Activated T-helper 1 cell treated with anti-CD3 and anti-CD28 coated beads, Interleukin-2, amount 50 U/mL, for 16 hours (primary cell): Measurements from ENCODE around the gene GPR26.
"Not testable (repeated sequence)": the region's sequence is repeated elsewhere in the genome, so short reads cannot be mapped to it uniquely, and the experiment has no call there.

Source experiments
- DNase-seq, 2 donors: peaks; one replicate each; pipeline ENCODE4 v3.0.0-alpha.2; 2020; ENCODE audit warnings: low read depth in 1 of 2, low spot score in 1 of 2

GPR26 gene

GRCh38 chr10:123704812-123705211 is 38.7 kb downstream of the GPR26 start:
- DNase-seq: no peak

GRCh38 chr10:123706236-123706635 is 40.1 kb downstream of the GPR26 start:
- DNase-seq: no peak

- no peak for DNase-seq
Observed at GRCh38 chr10:123715546-123715945, 49.4 kb downstream of the GPR26 start.

- DNase-seq: no peak
Observed at GRCh38 chr10:123717336-123717735, 51.2 kb downstream of the GPR26 start.

DNA sequence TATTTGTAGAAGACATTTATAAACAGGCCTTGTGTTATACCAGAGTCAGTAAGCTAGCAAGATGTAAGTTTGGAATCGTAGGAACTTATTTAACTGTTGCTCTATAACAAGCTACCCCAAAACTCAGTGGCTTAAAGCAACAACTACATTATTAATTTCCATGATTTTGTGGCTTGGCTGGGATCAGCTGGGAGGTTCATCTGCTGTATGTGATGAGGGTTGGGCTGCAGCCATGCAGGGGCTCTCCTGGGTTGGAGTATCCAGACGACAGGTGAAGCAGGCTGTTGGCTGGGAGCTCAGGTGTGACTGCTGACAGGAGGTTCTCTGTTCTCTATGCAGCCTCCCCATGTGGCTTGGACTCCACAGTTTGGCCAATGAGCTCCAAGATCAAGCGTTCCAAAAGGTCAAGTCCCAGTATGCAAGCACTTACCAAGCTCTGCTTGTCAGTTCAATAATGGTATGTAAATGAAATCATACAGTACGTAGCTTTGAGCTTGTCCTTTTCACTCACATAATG is 52.4 kb downstream of the GPR26 start:
- no peak for DNase-seq

GRCh38 chr10:123720536-123720935 is 54.4 kb downstream of the GPR26 start:
- DNase-seq: no peak

- DNase-seq: no peak
Observed at GRCh38 chr10:123721441-123722049, 55.4 kb downstream of the GPR26 start.

- no peak for DNase-seq
Observed at GRCh38 chr10:123722351-123722750, 56.2 kb downstream of the GPR26 start.

GRCh38 chr10:123724747-123725146 is 58.6 kb downstream of the GPR26 start:
- no peak for DNase-seq

GRCh38 chr10:123726381-123726780 is 60.2 kb downstream of the GPR26 start:
- no peak for DNase-seq

DNA sequence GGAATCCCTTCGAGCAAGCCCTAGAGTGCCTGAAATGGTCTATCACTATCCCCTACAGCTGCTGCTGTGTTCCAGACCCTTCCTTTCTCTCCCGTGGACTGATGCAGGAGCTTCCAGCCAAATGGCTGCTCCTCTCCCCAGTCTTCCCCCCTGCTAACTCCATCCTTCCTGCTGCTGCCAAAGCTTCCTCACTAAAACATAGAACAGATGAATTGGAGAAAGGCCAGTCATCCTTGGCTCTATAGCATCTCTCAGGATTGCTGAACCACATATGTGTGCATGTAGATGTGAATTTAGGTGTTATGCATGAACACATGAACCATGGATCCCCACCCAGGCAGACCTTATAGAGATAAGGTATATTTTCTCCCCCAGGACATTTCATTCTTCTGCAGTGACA is 60.7 kb downstream of the GPR26 start:
- no peak for DNase-seq

GRCh38 chr10:123729523-123729922 is 63.4 kb downstream of the GPR26 start:
- no peak for DNase-seq

- DNase-seq: not testable (repeated sequence)
Observed at GRCh38 chr10:123736917-123737316, 70.8 kb downstream of the GPR26 start.

DNA sequence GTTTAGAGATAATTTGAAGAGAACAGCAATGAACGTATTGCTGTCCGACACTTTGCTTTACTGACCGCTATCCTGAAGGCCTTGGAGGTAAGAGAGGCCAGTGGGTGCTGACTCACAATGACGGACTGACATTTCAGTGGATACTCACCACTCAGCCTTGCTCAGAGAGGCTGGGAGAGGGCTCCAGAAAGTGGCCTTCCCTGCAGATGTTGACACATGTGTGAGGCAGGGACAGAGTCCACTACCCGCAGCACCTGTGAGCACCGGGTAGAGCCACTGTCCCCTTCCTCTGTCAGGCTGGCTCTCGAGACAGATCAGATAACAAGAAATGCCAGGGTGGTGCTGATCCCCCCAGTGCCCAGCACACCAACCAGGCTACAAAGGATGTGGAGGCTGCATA is 75.0 kb downstream of the GPR26 start:
- no peak for DNase-seq

DNA sequence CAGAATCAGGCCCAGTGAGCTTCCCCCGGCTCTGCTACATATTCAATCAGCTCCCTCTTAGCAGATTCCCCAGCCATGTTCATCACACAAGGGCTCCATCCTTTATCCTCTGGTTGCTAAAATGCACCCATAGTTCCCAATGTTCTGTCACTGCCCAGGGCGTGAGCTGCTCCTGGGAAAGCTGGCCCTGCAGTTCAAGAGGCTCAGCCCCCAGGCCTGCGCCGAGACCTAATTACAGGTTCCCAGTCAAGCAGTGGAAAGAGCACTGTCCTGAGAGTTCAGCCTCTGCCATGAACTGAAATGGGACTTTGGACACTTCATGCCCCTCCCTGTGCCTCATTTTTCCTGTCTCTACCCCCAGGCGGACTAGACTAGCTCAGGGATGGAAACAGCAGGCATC is 75.6 kb downstream of the GPR26 start:
- DNase-seq: no peak

- DNase-seq: no peak
Observed at GRCh38 chr10:123742751-123743440, 76.7 kb downstream of the GPR26 start.

GRCh38 chr10:123743441-123744223 is 77.5 kb downstream of the GPR26 start:
- DNase-seq: no peak

- DNase-seq: no peak
Observed at GRCh38 chr10:123744224-123744536, 78.0 kb downstream of the GPR26 start.
